ENCODE measurements around the gene SUN5.

The SUN5 gene

DNA sequence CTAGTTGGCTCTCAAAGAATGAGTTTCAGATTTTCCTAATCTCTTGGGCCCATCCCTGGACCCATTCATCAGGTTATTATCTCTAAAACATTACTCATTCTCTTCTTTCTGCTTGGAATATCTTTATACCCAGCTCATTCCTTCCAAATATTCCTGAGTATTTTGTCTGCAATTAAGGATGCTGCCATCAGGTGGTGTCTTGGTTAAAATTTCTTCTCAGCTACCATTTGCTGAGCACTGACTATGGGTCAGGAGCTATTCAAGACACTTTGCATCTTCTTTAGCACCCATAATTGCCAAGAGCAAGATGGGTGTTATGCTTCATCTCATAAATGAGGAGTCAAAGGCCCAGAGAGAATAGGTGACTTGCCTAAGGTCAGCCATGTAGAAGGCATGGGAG is 8.4 kb downstream of the SUN5 start:
- no peak for DNase-seq (ENCODE audit: low read depth)

DNA sequence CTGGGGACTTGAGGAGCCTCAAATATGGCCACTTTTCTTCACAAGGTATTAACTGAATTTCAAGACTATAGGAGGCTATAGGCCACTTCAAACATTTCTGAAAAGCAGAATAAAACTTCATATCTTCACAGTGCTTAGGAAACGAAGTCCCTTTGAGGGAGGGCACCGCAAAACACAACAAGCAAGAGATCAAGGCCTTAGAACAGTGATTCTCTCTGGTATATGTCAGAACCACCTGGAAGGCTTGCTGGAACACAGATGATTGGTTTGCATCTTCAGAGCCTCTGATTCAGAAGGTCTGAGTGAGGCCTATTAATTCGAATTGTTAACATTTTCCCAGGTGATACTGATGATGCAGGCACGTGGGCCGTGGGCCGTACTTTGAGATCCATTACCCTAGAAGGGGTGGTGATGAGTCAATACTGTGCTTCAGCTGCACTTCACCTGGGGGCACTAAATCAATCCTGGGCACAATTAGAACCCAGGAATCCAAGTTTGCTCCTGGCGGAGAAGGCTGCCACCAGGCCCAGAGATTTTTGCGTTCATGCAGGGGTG is 10.7 kb downstream of the SUN5 start:
- no peak for DNase-seq (ENCODE audit: low read depth)

DNA sequence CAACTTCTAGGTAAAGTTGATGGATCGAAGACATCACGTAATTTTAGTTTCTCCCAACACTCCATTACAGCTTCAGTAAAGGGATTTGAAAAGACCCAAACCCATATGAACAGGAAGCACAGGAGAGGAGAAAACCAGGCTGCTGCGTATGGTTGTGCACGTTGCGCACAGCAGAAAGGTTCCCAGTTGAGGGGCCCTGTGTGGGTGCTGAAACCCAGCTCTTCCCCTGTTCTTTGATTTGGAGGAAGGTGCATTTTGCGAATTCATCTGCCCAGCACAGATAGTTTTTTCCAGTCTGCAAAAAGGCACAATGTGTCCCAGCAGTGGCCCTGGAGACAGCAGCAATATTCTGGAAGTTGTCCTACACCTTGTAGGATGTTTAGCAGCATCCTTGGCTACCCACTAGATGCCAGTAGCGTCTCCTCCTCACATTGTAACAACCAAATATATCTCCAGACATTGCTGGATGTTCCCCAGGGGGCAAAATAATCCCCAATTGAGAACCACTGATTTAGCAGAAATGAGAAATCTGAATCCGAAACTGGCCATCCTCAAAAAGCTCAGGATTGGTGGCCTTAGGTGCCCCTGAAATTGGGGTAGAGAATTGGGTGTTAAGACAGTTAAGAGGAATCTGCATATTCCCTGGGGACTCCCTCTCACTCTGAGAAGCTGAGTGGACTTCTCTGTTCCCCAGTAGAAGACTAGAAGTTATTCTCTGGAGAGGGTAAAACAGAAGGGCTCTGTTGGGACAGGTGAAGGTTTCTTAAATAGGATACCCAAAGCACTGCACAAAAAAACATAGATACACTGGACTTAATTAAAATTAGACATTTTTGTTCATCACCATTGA is 12.2 kb downstream of the SUN5 start:
- no peak for DNase-seq (ENCODE audit: low read depth)

DNA sequence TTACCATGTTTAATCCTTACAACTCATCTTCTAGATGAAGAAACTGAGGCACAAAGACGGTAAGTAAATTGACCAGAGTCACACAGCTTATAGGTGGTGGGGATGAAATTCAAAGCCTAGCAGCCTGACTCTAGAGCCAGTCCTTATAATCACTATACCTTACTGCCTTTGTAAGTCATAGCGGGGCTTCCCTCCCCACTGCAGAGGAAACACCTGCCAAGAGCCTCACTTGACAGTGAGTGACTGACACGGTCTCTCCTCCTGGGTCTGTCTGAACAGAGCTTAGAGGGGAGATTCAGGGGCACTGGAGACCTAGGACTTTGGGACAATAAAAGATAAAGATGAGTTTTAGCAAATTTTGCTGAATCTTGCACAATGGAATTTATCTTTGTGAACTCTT is 12.8 kb downstream of the SUN5 start:
- DNase-seq (ENCODE audit: low read depth), result no peak

DNA sequence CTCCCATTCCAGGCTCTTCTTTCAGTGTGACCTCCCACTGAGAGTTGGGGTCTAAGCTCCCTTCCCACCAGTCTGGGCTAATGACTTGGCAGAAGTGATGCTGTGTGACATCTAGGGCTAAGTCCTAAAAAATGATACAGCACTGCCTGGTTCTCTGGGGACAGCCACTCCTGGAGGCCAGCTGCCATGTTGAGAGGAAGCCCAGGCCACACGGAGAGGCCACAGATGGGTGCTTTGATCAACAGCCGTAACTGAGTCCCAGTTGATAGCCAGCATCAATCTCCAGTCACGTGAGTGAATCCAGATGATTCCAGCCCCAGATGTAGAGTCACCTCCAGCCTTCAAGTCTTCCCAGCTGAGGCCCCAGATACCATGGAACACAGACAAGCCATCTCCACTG is 13.8 kb downstream of the SUN5 start:
- DNase-seq (ENCODE audit: low read depth), result no peak

DNA sequence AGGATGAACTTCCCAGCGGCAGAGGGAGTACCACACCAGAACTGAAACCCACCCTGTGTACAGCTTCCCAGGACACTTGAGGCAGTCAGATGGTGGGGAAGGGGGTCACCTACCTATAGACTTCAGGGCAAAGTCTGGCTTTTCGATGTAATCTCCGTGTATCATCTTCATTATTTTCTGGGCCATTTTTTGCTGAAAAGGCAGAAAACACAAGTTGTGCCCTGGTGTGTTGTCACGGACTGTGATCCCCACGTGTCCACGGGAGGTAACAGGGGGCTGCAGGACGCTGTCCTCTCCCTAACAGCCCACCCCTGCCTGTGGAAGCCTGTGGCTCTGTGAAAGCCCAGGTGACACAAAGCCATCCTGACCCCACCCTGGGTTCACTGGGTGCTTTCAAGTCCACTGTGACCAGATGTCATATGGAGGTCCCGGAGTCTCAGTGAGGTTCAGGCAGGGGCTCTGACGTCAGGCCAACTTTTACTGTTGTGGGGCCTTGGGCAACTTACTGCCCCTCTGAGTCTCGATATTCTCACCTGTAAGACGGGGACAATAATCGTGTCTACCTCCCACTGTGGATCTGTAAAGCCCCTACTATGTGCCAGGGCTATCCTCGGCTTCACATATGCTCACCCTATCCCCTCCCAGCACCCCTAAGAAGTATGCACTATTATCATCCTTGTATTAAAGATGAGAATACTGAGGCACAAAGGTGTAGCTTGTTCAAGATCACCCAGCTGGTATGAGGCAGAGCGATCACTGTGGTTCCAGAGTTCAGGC is 14.5 kb downstream of the SUN5 start:
- DNase-seq (ENCODE audit: low read depth), result no peak

DNA sequence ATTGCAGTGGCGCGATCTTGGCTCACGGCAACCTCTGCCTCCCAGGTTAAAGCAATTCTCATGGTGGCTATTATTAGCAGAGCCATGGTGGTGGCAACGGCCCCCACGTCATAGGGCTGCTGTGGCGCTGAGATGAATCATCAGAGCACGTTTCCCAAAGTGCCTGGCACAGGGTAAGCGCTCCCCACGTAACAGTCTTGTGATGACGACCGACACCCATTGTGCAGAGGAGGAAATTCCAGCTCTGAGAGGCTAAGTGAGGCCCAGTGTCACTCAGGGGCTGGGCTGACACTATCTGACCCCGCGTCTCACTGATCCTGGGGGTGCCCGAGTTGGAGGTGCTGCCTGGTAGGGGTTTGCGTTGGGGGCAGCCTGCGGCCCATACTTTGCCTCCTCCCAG is 16.2 kb downstream of the SUN5 start:
- DNase-seq (ENCODE audit: low read depth), result no peak

DNA sequence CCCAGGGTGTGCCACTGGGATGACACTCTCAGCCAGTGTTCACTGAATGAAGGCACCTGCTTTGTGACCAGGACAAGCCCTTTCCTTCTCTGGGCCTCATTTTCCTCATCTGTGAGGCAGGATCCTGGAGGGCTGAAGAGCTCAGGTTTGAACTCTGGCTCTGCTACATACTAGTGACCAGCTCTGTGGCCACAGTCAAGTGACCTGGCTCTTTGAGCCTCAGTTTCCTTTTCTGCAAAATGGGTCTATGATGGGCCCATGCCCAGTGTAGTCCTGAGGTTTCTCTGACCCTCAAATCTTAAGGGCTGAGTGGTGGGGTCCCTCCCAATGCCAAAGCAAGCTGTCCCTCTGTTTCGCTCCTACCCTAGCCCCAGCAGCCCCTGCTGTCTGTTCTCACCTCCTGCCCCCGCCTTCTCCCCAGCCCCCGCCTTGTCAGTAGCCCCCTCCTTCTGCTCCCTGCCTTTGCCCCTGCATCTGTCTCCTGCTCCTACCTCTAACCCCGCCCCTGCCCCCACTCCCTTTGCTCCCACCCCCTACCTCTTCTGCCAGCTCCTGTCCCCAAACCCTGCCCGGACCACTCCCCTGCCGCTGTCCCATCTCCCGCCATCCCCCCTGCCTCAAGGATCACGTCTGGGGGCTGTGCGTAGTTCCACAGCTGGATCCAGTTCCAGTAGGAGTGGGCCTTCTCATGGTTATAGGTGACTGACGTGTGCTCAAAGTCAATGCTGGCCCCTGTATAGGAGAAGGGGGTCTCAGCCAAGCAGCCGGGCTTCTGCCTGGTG is 17.0 kb downstream of the SUN5 start:
- no peak for DNase-seq (ENCODE audit: low read depth)

DNA sequence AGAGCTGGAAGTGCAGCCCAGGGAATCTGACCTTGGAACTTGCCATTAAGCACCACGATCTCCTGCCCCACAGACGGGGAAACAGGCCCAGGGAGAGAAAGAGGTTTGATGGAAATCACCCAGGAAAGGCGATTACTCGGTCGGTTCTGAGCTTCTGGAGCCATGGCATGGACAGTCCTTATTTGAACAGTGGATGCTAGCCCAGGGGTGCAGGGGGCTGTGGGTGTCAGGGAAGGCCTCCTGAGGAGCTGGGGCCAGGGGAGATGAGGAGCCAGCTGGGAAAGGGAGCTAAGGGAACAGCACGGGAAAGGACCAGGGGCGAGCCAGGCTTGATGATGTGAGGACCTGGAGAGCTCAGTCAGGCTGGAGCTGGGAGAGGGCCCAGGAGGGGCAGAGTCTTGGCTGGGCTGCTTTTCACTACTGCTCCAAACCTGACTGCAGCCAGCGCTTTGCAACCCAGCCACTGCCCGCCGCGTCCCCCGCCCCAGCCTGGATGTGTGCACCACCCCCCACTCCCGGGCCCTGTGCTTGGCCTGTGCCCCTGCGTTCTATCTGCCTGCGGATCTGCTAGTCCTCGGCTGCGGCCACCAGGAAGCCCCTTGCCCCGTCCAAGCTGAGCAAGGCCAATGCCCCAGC is 17.8 kb downstream of the SUN5 start:
- no peak for DNase-seq (ENCODE audit: low read depth)

DNA sequence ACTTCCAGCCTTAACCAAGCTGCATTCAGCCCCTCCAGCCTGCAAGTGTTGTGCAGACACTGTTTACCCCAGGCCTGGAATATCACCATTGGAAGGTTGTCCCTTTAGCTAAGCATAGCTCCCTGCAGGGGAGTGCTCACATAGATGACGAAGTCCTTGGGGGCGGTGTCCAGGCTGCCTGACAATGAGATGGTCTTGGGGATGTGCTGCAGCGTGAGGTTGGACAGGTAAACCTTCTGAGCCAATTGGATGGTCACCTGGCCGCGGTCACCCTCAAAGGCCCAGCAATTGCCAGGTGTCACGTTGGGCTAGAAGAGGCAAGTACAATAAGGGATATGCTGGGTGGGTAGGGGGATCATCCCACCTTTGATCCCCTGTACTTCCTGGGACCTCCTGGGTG is 18.6 kb downstream of the SUN5 start:
- DNase-seq (ENCODE audit: low read depth), result no peak

DNA sequence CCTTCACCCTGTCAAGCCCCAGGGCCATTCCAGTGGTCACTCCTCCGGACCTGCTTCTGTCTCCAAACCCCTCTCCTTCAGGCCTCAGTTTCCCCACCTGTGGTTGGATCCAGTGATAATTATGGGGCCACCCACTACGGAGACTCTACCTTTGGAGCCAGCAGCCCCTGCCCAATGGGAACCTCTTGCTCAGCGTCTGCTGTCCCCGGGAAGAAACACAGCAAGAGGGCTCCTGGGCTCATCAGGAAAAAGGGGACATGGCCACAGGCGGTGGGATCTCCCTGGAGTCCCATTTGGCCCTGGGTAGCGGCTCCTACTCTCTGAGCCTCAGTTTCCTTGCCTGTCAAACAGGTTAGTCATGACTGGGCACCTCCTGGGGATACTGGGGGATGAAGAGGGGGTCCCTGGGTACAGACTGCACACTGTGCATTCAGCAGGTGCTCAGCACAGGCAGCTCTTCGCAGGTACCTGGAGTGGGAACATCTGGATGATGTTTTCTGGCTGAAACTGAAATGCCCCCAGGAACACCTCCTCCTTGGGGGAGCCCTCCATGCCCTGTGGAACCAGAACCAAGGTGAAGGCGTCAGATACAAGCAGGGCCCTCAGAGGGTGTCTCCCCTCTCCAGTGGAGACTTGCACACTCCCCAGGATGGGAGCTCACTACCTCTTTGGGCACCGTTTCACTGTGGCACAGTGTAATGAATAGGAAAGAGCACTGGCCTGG is 19.4 kb downstream of the SUN5 start:
- DNase-seq (ENCODE audit: low read depth), result no peak

DNA sequence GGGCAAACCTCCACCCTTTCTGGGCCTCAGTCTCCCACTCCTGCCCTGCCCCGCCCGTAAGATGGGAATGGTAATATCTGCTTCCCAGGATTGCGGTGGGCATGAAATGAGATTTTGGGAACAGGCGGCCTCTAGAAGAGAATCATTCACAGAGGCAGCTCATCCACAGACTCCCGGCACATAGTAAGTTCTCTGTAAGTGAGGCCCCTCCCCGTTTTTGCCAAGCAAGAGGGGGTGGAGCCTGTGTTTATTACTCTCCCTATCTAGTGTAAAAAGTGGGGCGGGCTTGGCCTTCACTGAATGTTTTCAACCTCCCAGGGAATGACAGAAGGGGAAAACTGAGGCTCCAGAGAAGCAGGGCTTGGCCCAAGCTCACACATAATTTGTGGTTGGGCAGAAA is 20.0 kb downstream of the SUN5 start:
- no peak for DNase-seq (ENCODE audit: low read depth)

DNA sequence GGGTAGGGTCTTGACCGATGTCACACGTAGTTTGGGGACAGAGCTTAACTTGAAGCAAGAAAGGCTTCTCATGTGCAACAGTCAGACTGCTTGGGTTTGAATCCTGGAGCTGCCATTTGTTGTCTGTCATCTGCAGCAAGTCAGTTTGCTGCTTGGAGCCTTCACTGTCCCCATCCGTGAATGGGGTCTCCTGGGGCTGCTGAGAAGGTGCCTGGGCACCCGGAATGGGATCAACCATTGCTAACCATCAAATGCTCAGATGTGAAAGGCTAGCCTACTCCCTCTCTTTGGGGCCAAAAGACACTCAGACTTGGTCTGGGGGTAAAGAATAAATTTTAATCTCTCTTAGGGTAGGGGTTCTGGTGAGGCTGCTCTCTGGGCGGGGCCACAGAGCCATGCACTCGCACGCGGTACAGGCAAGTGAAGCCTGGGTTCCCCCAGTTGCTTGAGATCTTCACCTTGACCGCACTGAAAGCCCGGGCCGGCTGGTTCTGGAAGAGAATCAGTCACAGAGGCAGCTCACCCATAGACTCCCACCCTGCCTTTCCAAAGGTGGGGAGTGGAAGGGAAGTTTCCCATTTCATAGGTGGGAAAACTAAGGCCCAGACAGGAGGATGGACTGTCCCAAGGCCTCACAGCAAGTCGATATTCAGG is 20.6 kb downstream of the SUN5 start:
- DNase-seq (ENCODE audit: low read depth), result no peak

DNA sequence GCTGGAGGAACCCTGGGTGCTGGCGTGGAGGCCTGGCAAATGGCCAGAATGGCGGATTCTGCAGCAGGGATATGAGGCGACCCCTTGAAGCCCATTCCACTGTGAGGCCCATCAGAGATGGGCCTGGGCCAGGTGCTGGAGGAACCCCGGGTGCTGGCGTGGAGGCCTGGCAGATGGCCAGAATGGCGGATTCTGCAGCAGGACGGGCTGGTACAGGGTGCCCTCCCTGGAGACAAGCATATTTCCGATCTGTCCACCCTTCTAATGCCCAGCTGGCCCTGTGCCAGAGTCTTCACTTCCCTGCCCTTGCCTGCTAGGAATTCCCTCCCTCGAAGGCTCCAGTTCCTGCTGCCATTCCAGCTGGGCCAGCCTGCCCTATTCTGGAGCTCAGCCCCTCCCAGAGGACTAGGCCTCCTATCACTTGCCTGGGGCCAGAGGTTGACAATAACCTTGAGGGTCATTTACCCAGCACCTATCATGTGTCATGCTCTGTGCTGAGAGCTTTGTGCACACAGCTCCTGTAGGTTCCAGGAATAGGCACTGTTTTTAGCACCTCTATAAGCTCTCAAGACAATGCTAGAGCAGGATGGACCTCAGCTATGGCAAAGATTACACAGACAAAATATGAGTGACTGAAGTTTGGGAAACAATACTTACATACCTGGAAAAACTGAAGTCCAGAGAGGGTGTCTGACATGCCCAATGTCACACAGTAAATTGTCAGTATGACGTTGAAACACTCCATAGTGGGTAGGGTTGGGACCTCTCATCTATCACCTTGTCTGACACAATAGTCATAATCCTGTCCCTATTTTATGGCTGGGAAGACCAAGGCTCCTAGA is 21.4 kb downstream of the SUN5 start:
- no peak for DNase-seq (ENCODE audit: low read depth)

DNA sequence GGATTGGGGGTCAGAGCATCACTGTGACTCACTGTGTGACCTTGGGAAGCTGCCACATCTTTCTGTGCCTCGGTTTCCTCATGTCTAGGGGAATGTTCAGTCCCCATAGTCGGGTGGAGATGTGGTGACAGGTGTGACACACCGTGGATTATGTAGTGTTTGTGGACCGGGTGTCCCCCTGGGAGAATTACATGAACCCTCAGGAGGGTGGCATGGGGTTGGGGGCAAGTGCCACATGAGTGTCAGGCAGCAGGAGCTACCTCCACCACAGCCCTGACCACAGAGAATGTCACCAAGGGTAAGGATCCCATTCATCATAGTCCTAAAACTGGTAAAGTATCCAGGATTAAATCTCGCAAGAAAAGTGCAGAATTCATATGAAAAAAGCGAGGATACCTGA is 23.2 kb downstream of the SUN5 start:
- no peak for DNase-seq (ENCODE audit: low read depth)

DNA sequence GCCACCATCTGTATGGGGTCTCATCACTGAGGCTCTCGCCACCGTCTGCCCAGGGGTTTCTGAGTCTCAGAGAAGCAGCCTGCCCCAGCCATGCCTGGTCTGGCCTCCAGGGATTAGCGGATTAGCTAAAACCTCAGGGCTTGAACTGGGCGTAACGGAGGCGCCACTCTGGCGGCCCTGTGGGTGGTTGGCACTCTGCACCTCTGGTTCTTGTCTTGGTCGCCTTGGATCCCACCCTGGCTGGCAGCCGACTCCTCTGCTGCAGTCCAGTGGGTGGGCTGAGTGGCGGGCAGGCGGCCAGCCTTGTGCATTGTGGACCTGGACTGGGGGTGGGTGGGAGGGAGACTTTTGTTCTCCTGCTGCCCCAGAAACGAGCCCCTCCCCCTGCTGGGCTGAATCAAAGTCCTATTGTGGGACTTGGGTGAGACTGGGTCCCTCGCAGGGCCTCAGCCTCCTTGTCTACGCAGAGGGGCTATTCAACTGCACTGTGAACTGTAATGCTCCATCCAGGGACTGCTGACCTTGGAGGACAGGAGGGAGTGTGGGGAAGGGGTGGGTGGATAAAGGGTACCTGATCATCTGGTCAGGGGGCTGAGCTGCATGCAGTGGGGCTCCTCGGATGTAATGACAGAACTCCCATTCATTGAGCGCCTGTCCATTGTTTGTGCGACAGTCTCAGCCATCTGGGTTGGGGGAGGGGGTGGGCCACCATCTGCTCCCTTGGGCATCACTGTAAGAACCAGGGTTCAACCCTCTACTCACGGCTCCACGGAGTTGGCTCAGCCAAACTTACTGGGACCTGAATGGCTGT is 23.9 kb downstream of the SUN5 start:
- DNase-seq (ENCODE audit: low read depth), result no peak

DNA sequence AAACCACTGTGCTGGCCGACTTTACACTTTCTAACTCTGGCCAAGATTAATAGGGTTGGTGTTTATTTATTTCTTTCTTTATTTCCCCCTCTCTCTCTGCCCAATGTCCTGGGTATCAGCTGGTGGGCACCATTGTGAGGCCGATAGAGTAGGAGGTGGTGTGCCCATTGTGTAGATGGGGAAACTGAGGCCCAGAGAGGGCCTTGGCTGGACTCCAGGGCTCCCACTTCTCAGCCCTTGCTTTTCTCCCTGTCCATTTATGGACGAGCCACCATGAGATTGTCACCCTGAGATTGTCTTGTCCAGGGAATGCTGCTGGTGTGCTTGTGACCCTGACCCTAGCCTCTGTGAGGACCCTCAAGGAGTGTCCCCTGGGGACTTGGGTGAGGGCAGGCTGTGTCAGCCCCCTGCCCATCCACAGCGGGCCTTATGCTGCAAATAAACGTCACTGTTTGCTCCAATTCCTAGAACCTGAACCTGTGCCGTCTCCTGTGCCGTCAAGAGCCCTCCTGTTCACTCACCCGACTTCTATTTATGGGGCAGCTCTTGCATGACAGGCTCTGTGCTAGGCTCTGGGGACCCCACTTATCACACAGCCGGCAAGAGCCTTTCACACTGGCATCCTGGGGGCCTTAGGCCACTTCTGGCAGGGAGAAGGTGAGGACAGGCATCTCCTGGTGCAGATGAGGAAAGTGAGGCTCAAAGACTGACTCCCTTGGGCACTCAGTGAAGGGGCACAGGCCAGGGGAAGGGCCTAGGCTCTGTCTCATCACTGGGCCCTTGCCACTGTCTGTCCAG is 24.8 kb downstream of the SUN5 start:
- no peak for DNase-seq (ENCODE audit: low read depth)

DNA sequence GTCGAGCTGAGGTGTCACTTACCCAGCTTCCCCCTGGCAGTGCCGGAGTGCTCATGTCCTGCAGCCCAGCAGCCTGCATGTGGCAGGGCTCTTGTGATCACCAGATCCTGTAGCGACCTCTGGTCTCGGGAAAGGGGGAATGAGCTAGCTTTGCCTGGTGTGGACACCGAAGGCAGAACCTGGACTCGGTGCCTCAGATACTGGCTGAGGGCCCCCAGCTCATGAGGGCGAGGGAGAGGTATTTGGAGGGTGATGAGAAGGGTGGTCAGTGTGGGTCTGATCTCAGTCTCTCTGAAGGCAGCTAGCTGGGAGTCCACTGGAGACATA is 26.3 kb downstream of the SUN5 start:
- DNase-seq (ENCODE audit: low read depth), result no peak
